Muscle layer of colon (tissue), 2 donors: ENCODE measurements around the gene FOXJ3.
A peak's percentile ranks its signal among the peaks of the same experiment; 100 is the strongest.

Experiments
- H3K27ac ChIP-seq: one replicate; pipeline ENCODE4 v1.7.0; 2013; ENCODE audit warnings: low read depth, mild to moderate bottlenecking, low read length, moderate library complexity
- H3K27me3 ChIP-seq, 2 donors: one replicate each; pipeline ENCODE4 v1.7.0; 2013; ENCODE audit warnings: low read length in 2 of 2, mild to moderate bottlenecking in 2 of 2; ENCODE audit not compliant: insufficient read depth in 2 of 2, control insufficient read depth in 1 of 2
- H3K36me3 ChIP-seq: one replicate; pipeline ENCODE4 v1.7.0; 2013; ENCODE audit warnings: mild to moderate bottlenecking, low read length; ENCODE audit not compliant: insufficient read depth
- H3K4me1 ChIP-seq: one replicate; pipeline ENCODE4 v1.7.0; 2013; ENCODE audit warnings: mild to moderate bottlenecking, low read length; ENCODE audit not compliant: insufficient read depth
- H3K4me3 ChIP-seq, 2 donors: one replicate each; pipeline ENCODE4 v1.7.0; 2013; ENCODE audit warnings: low read length in 2 of 2, low read depth in 1 of 2, mild to moderate bottlenecking in 1 of 2, moderate library complexity in 1 of 2
- H3K9ac ChIP-seq: one replicate; pipeline ENCODE4 v1.7.0; 2013; ENCODE audit warnings: low read length
- H3K9me3 ChIP-seq: one replicate; pipeline ENCODE4 v1.7.0; 2013; ENCODE audit warnings: mild to moderate bottlenecking, low read length
- donor health status: abdominal sarcoma.
- donor health status: Adenocarcinoma of cecum.

The FOXJ3 gene

DNA sequence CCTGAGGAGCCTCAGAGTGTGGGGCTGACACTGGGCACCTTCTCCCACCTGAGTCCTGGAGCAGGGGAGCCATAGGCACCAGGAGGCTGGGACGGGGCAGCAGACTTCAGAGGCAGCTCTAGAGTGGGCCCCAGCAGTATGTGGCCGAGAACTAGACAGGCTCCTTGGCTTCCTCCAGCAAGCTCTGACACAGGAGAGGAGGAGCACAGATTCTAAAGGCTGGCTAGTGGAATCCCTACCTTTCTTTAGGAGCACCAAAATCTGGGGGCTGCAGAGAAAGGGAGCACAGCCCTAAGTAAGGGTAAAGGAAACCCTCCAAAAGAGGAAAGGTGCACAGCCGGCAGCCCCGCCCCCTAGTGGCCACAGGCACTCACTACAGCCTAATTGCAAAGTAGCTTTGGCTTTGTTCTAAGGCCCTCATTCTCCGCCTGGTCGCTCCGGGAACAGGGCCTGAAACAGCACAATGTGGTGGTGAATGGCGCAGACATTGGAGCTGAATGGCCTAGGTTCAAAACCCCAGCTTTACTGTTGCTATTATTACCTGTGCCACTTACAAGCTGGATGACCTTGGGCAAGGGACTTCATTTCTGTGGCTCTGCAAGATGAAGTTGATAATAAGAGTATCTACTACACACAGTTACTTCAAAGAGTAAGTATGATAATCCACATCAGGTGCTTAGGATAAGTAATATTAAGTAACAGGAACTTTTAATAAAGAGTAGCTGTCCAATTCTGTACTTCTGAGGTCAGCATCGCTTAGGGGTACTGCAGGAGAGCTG lies 161.7 kb downstream of the FOXJ3 start:
- no peak overlapping the region for H3K4me3 ChIP-seq
- H3K36me3 ChIP-seq = no peaks in the 10 kb centered on the region
- no peaks in the 10 kb centered on the region for H3K27me3 ChIP-seq
- no peak overlapping the region for H3K9ac ChIP-seq
- H3K9me3 ChIP-seq = no peaks in the 10 kb centered on the region
- H3K4me1 ChIP-seq = peaks cover 18% of the 10 kb centered on the region
- no peak overlapping the region for H3K27ac ChIP-seq

DNA sequence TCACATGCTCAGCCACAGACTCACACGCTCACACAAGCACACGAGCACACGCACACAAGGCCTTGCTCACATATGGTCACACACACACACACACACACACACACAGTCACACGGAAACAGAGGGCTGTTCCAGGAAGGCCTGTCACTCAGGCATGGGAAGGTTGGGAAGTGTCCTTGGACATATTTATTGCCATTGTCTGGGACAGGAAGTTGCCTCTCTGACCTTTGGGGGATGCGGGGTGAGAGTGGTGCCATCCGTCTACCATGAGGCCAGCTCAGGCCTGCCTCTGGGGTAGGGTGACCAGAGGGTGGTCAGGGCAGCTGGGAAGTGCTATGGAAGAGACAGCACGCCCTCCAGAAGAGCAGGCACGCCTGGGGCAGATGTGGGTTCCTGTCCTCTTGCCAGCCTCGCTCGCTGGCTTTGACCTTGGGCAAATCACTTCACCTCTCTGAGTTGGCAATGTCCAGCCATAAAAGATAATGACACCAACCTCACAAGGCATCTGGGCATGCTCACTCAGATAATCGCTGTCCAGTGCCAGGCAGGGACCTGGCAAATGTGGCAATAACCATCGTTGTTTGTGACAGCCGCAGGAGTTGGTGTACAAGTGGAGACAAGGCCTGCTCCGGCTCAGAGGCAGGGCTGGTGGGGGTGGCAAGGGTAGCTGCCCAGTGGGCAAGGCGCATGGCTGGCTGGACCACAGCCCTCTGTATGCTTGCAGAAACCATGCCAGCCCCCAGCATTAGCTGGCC lies 162.5 kb downstream of the FOXJ3 start:
- no peak overlapping the region for H3K27ac ChIP-seq
- H3K27me3 ChIP-seq = no peaks in the 10 kb centered on the region
- H3K36me3 ChIP-seq = no peaks in the 10 kb centered on the region
- H3K4me3 ChIP-seq = no peak overlapping the region
- H3K4me1 ChIP-seq = peaks cover 18% of the 10 kb centered on the region
- H3K9me3 ChIP-seq = no peaks in the 10 kb centered on the region
- no peak overlapping the region for H3K9ac ChIP-seq

GRCh38 chr1:42171679-42172266 lies 163.3 kb downstream of the FOXJ3 start:
- no peaks in the 10 kb centered on the region for H3K36me3 ChIP-seq
- no peaks in the 10 kb centered on the region for H3K27me3 ChIP-seq
- peak overlapping the region; percentile 17 for H3K27ac ChIP-seq
- H3K9ac ChIP-seq = no peak overlapping the region
- H3K4me1 ChIP-seq = peaks cover 18% of the 10 kb centered on the region
- H3K9me3 ChIP-seq = no peaks in the 10 kb centered on the region
- no peak overlapping the region for H3K4me3 ChIP-seq

DNA sequence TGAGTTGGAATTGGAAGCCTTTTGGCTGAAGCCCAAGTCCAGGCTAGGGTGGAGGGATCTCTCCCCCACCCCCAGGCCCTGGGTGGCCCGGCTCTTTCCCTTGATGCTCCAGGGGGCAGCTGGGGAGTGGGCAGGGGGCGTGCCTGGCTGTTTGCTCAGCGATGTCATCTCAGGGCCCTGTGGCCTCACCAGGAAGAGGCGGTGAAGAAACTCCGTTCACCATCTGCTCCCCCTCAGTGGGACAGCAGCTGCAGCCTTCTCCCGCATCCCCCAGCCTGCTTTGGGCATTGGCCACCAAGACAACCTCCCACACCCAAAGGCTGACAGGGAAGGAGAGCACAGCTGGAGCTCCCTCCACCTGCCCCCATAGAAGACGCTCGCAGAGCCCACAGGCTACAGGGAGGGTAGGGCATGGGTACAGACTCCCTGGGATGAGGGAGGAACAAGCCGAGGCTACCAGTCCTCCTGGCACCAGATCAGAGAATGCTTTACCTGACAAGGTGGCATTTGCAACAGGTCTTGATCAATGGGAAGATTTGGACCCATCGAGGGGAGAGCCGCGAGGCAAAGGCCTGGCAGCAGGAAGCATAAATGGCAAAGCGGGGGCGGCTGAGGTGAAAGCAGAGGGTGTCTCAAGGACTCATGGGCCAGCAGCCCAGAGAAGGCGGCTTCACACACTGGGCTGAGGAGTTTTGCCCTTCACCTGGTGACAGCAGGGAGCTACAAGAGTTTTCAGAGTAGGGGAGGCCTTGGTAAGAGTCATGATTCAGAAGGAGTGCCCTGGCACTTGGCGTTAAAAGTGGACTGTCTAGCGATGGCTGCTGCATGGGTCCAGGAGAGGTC lies 164.0 kb downstream of the FOXJ3 start:
- Histone ChIP-seq H3K9me3 (no peaks in the 10 kb centered on the region), H3K4me3 (no peak overlapping the region), H3K27me3 (no peaks in the 10 kb centered on the region), H3K9ac (no peak overlapping the region), H3K36me3 (no peaks in the 10 kb centered on the region), H3K4me1 (peaks cover 20% of the 10 kb centered on the region), H3K27ac (no peak overlapping the region)

DNA sequence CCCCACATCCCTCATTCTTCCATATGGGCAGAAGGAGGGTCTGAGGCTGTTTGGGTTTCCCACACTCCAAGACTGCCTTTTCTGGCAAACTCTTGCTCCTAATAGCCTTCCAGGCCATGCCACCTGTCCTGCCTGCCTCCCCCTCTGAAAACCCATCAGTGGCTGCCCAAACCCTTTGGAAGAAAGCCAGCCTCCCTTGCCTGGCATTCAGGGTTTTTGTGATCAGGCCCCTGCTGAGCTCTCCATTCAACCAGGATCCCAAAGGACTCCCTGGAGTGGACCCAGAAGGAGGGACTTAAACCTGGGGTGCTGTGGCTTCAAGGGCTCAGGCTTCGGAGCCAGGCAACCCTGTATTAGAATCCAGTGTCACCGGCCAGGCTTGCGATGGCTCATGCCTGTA lies 166.3 kb downstream of the FOXJ3 start:
- no peaks in the 10 kb centered on the region for H3K9me3 ChIP-seq
- no peaks in the 10 kb centered on the region for H3K36me3 ChIP-seq
- peaks cover 21% of the 10 kb centered on the region for H3K4me1 ChIP-seq
- no peaks in the 10 kb centered on the region for H3K27me3 ChIP-seq
- H3K4me3 ChIP-seq = no peak overlapping the region
- H3K9ac ChIP-seq = no peak overlapping the region
- no peak overlapping the region for H3K27ac ChIP-seq

GRCh38 chr1:42168391-42168670 lies 166.7 kb downstream of the FOXJ3 start:
- H3K36me3 ChIP-seq = no peaks in the 10 kb centered on the region
- H3K4me1 ChIP-seq = peaks cover 17% of the 10 kb centered on the region
- no peak overlapping the region for H3K4me3 ChIP-seq
- no peaks in the 10 kb centered on the region for H3K9me3 ChIP-seq
- H3K9ac ChIP-seq = no peak overlapping the region
- H3K27me3 ChIP-seq = no peaks in the 10 kb centered on the region
- no peak overlapping the region for H3K27ac ChIP-seq

GRCh38 chr1:42167611-42168390 lies 167.2 kb downstream of the FOXJ3 start:
- Histone ChIP-seq H3K4me1 (peaks cover 11% of the 10 kb centered on the region), H3K9me3 (no peaks in the 10 kb centered on the region), H3K4me3 (no peak overlapping the region), H3K9ac (no peak overlapping the region), H3K27ac (no peak overlapping the region), H3K27me3 (no peaks in the 10 kb centered on the region), H3K36me3 (no peaks in the 10 kb centered on the region)

DNA sequence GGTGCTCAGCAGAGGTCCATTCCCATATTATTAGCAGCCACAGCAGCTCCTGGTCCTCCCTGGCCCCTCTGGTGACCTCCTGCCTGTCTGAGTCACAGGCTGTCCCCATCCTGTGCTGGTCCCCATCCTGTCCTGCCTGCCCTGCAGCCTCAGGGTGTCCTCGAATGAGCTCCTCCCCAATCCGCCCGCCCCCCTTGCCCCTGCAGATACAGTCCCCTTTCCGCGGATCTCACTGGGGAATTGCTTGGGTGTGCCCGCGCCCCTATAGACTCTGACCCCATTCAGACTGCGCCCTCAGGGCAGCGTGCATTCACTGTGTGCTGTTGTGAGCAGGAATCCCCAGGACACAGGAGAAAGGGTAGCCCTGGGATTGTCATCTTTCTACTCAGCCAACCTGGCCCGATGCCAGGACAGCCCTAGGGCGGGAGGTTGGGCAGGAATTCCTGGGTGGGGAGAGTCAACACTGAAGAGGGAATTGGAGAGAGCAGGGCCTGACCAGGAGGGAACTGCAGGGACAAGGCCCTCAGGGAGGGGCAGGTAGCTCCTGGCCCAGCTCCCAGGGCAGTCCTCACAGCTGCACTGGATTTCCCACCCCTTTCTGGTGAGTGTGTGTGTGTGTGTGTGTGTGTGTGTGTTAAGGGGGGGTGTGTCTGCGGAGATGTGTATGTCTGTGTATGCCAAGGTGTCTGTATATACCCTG lies 169.4 kb downstream of the FOXJ3 start:
- Histone ChIP-seq H3K9me3 (peaks cover 4% of the 10 kb centered on the region), H3K36me3 (no peaks in the 10 kb centered on the region), H3K4me3 (no peak overlapping the region), H3K27ac (no peak overlapping the region), H3K9ac (no peak overlapping the region), H3K27me3 (no peaks in the 10 kb centered on the region), H3K4me1 (peaks cover 6% of the 10 kb centered on the region)

DNA sequence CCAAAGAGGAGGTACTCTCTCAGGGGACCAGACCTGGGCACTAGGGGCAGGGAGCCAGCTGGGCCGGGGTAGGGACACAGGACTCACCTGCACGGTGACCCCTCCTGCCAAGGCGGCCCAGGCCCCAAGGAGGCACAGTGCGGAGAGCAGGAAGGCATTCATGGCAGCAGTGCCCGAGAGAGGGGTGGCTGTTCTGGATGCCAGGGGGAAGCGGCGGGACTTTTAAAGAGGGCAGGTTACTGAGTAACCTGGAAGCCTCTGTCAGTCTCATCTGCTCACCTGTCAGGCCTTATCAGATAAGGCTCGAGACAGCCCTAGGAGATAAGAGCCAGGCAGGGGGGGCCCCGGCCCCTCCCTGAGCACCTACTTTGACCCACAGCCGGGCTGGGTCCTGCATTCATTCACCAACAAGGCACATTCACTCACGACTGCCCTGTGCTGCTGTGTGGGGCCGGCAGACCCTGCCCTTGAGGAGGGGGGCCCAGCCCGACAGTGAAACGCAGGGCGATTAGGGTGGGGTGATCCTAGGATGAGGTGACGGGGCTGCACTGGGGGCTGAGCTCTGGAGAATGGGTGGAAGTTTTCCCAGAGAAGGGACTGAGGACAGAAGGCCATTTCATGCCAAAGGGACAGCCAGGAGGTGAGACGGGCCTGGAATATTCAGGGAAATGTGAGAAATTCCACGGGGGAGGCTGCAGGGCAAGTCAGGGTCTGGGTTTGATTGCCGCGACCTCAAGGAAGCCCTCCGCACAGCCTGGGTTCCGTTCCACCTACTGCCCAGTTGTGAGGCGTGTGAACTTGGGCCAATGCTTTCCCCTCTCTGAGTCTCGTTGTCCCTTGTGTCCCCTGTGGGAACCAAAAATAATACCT lies 170.2 kb downstream of the FOXJ3 start, which contains the start of gene GUCA2A:
Gene GUCA2A (minus strand): TSS at position 195 of the 870 bp plus-strand sequence. CDS start 33 bp downstream, at position 162.
- Histone ChIP-seq H3K9me3 (peaks cover 11% of the 10 kb centered on the region), H3K9ac (no peak within 1 kb of the TSS), H3K27me3 (no peaks in the 10 kb centered on the region), H3K36me3 (no peaks in the 10 kb centered on the region), H3K4me3 (no peak within 1 kb of the TSS), H3K27ac (no peak within 1 kb of the TSS), H3K4me1 (peaks cover 6% of the 10 kb centered on the region)
